ENCODE results near the gene ACOT9.
"Not testable (repeated sequence)": the region's sequence is repeated elsewhere in the genome, so short reads cannot be mapped to it uniquely, and the experiment has no call there.

Gene ACOT9, protein sequence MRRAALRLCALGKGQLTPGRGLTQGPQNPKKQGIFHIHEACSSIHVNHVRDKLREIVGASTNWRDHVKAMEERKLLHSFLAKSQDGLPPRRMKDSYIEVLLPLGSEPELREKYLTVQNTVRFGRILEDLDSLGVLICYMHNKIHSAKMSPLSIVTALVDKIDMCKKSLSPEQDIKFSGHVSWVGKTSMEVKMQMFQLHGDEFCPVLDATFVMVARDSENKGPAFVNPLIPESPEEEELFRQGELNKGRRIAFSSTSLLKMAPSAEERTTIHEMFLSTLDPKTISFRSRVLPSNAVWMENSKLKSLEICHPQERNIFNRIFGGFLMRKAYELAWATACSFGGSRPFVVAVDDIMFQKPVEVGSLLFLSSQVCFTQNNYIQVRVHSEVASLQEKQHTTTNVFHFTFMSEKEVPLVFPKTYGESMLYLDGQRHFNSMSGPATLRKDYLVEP

DNA sequence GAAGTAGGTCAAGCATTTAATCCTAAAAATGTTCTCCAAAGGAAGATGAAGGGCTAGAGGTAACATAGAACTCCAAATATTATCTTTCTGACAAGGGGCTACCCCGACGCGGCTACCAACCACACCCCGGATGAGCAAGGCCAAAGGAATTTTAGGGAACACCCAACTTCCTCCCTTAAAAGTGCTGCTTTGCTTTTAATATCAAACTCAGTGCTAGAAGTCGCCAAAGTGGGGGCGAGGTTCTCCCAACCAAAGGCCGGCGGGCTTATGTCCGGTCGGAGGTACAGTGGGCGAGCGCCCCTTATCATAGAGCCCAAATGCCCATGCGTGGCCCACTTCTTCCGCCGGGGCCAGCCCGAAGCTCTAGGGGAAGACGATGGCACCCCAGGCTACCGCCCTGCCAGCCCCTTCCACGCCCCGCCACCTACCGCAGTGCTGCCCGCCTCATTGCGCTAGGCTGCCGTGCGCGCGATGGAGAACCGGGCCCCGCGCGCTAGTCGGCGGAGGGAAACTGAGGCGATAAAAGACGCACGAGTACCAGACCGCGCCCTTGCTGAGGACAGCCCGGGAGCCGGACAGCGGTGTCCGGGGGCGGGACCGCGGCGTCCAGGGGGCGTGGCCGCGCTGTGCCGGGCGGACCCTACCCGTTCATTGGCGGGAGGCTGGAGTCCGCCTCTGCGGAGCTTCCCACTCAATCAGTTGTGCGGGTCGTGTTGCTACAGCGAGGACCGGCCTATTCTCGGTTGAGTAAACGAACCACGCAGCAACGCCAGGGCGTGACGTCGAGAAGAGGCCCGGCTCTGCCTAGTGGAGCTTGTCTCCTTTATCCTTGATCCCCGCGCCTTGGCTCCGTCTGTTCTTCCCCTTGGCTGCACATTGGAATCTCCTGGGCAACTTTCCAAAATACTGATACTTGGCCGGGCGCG, at the start of gene ACOT9:
Gene ACOT9, minus strand, starts transcription at position 580 of the 926 bp plus-strand sequence. Its CDS starts 132 bp downstream, at position 448.
- DNase-seq (ENCODE audit: low read depth) = peak; percentile 47

DNA sequence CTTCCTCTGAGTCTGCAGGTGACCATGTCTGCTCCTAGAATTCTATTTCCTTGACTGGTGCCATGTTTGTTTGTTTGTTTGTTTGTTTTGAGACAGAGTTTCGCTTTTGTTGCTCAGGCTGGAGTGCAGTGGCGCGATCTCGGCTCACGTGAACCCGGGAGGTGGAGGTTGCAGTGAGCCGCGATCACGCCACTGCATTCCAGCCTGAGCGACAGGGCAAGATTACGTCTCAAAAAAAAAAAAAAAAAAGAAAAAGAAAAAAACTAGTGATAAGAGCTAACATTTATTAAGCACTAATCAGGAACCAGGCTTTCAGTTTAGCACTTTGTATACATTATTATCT, 47.0 kb upstream of the ACOT9 start:
- DNase-seq (ENCODE audit: low read depth) = no peak

DNA sequence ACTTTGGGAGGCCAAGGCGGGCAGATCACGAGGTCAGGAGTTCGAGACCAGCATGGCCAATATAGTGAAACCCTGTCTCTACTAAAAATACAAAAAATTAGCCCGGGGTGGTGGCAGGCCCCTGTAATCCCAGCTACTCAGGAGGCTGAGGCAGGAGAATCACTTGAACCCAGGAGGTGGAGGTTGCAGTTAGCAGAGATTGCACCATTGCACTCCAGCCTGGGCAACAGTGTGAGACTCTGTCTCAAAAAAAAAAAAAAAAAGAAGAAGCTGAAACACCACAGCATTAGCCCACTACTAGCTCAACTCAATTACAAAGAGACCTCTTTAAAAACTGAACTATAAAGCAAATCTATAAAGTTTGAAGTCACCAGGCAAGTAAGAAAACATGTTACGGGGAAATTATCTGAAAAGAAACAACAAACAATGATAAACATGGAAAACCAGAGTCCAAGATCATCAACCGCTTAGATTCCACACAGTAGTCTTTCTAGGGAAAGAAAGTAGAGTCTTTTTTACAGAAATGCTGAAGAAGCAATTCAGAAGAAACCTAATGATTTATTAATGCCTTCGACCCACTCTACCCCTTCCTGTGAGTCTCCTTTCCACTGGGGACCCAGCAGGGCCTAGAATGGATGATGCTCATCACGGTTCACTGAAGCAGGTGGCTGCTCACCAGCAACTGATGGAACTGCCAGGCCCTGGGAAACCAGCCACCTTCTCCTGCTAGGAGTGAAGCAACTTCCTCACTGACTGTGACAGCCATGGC, 46.5 kb upstream of the ACOT9 start:
- DNase-seq (ENCODE audit: low read depth) = no peak

DNA sequence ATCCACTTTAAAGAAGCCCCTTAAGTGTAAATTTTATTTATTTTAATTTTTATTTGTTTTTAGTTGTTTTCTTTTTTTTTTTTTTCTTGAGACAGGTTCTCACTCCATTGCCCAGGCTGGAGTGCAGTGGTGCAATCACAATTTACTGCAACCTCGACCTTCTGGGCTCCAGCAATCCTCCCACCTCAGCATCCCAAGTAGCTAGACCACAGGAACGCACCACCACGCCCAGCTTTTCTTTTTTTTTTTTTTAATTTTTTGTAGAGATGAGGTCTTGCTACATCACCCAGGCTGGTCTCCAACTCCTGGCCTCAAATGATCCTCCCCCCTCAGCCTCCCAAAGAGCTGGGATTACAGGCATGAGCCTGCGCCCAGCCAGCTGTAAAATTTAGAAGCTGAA, 45.9 kb upstream of the ACOT9 start:
- no peak for DNase-seq (ENCODE audit: low read depth)

DNA sequence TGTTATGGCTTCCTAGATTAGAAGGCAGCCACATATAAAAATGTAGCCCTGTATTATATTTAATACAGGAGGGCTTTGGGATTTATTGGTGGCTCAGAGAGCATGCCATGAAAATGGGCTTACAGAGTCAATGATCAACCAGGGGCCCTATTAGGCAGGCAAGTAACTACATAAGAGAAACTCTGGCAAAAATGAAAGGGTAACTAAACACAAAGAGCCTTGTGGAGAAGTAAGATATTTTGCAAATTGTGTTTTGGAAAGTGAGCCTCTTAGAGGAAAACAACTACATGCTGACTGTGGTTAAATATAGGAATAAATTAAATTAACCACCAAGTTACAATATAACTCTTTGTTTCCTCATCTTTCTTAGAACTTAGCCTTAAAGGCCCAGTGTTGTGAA, 45.4 kb upstream of the ACOT9 start:
- DNase-seq (ENCODE audit: low read depth) = no peak

DNA sequence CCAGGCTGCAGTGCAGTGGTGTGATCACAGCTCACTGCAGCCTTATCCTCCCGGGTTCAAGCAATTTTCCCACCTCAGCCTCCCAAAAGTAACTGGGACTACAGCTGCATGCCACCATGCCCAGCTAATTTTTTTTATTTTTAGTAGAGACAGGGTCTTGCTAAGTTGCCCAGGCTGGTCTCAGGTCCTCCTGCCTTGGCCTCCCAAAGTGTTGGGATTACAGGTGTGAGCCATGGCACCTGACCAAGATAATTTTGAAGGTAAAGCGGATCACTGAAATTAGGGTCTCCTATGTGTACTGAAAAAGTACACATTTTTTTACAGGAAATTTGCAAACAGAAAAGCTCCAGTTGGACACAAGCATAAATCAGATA, 44.7 kb upstream of the ACOT9 start:
- DNase-seq (ENCODE audit: low read depth) = no peak

DNA sequence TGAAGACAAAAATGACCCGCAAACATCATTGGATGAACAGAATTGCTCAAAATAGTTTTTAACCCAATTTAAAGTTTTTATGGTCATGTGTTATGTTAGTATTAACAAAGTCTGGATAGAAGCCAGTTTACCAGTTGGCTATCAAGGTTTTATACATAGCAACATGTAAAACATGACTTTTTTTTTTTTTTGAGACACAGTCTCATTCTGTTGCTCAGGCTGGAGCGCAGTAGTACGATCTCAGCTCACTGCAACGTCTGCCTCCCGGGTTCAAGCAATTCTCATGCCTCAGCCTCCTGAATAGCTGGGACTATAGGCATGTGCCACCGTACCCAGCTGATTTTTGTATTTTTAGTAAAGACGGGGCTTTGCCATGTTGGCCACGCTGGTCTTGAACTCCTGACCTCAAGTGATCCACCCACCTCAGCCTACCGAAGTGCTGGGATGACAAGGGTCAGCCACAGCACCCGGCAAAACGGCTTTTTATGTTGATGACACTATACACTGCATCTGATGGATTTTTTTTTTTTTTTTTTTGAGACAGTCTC, 43.3 kb upstream of the ACOT9 start:
- DNase-seq (ENCODE audit: low read depth) = no peak

DNA sequence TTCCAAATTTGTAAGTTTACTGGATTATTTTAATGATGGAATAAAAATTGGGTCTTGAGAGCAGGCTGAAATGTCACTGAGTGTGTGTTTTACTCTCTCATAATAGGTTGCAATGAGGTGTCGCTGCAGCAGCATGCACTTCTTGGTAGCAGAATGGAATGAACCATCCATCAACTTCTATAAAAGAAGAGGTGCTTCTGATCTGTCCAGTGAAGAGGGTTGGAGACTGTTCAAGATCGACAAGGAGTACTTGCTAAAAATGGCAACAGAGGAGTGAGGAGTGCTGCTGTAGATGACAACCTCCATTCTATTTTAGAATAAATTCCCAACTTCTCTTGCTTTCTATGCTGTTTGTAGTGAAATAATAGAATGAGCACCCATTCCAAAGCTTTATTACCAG, 42.5 kb upstream of the ACOT9 start:
- no peak for DNase-seq (ENCODE audit: low read depth)

DNA sequence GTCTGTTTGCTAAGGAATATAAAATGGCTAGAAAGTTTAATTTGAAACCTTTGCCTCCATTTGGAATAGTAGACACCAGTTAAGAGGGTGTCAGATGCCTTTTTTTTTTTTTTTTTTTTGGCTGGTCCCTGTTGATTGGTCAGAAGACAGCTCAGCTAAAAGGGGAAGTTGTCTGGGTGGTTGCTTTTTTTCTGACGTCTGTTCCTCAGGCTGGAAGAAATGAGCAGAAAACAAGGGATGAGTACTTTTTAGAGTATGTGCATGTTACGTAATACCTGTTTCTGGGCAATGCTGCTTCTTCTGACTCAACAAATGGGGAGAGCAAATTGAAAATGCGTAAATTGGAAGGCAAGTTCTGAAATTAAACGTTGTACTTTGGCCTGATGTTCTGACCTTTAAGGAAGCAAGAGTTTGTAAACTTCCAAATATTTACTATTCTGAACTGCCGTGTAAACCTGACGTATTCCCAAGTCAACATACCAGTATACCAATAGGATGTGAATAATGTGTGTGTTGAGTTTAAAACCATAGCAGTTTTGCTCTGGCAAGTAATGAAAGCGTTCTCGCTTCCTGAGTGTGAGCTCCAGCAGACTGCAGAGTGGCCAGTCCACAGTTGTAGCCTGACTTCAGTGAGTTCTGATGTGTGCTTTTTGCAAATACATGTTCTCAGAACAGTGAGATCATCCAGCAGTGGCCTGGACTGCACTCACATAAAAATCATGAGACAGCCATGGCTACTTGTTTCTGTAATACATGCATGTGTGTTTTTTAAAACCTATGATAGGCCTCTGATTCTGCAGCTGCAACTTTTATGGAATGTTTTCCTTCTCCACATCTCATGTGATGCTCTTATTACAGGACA, 41.6 kb upstream of the ACOT9 start:
- no peak for DNase-seq (ENCODE audit: low read depth)

DNA sequence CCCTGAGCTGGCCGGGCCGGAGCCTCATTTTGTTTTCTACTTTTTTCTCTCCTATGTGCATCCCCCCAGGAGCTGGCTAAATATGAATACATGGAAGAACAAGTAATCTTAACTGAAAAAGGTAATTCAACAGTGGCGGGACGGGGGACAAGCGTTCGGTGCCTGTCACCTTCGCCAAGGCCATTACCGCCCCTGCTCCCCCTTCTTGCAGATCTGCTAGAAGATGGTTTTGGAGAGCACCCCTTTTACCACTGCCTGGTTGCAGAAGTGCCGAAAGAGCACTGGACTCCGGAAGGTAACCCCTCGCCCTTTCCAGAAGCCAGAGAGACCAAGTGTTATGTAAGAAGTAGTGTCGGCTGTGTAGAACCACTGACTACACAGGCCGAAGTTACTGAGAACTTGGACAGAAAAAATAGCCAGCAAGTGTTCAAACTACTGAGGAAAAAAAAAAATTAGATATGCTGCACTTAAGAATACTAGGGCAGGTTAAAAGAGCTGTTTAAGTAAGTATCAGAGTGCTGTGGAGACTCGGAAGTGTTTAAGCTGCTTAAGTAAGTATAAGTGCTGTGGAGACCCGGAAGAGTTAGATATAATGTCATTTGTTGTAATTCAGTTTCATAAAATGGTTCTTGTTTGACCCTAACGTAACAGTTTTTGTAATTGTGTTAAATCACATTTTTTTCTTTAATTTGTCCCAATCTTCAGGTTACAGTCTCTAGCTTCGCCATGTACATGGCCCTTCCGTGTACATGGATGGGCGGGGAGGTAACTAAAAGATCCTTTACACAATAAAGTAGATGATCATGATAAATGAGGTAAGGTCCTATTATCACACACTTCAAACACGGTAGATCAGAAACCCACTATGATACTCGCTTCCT, 40.8 kb upstream of the ACOT9 start:
- DNase-seq (ENCODE audit: low read depth) = no peak

DNA sequence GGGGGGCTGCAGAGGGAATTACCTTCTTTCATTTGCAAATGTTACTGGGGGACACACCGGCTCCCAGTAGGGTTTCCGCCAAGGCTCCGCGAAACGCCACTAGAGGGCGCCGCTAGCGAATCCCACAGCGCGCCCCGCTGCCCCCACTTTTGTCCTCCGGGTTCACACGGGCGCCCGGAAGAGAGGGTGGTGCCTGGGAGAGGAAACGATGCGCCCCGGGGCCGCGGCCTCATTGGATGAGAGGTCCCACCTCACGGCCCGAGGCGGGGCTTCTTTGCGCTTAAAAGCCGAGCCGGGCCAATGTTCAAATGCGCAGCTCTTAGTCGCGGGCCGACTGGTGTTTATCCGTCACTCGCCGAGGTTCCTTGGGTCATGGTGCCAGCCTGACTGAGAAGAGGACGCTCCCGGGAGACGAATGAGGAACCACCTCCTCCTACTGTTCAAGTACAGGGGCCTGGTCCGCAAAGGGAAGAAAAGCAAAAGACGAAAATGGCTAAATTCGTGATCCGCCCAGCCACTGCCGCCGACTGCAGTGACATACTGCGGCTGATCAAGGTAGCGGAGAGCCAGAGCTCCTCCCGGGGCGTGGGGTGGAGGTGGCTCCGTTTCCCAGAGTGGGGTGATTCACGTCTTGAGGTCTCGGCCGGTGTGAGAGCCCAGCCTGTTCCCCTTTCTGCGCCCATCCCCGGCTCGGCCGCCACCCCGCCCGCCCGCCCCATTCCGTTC, 40.0 kb upstream of the ACOT9 start, which contains the start of gene SAT1:
Gene SAT1, plus strand, starts transcription at position 311 of the 726 bp plus-strand sequence. Its CDS starts 179 bp downstream, at position 490.
- DNase-seq (ENCODE audit: low read depth) = peak; percentile 84

DNA sequence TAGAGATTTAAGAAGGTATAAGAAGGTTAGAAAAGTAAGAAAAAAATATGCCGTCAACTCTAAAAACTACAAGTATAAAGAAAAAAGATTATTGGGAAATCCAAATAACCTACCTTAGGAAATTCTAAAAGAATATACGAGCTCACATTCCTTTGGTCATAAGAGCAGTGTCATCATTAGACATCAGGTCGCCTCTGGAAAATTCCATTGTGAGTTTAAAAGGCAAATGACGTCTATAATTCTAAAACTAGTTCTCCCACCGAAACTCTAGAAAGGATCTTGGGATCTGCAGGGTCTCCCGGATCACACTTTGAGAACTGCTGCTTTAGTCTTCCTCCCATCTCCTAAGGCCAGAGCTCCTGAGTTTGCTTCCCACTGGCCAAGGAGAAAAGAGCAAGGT, 39.4 kb upstream of the ACOT9 start:
- no peak for DNase-seq (ENCODE audit: low read depth)

DNA sequence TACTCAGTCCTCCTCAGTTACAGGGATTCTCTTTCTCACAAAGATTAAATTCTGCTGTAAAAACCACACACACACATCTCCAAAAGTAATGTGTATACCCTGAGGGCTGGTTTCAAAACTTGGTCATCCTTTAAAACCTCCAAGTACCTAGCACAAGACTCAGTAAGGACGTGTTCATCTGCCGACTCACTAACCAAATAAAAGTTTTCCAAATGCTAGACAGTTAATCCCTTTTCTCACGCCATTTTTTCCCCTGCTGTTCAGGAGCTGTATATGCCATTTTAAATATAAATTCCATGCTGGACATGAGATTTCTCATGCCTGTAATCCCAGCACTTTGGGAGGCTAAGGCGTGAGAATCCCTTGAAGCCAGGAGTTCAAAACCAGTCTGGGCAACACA, 35.9 kb upstream of the ACOT9 start:
- no peak for DNase-seq (ENCODE audit: low read depth)

DNA sequence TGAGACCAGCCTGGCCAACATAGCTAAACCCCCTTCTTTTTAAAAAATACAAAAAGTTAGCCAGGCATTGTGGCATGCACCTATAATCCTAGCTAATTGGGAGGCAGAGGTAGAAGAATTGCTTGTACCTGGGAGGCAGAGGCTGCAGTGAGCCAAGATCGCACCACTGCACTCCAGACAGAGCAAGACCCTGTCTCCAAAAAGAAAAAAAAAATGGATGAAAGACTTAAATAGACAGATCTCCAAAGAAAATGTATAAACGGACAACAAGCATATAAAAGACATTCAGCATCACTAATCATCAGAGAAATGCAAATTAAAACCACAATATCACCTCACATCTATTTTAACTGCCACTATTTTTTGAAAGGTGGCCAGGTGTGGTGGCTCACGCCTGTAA, 33.3 kb upstream of the ACOT9 start:
- no peak for DNase-seq (ENCODE audit: low read depth)

DNA sequence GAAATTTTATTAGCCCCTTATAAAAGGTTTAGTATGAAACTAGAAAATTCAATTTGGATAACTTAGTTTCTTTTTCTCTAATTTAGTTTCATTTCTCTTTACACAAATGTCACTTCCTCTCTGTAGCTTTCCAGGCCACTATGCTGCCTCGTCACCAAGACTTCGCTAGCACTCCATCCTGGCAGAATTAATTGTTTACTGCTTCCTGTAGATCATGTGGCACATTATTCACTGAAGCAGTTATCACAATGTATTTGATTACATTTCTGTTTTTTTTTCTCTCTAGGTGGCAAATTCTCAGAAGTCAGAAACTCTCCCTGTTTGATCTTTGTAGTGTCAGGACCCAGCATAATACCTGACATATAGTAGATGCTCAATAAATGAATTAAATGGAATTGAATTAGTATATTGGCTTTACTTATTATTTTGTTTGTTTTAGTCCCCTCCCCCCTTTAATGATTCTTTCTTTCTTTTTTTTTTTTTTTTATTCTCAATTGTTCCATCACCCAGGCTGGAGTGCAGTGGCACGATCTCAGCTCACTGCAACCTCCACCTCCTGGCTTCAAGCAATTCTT, 30.6 kb upstream of the ACOT9 start:
- DNase-seq (ENCODE audit: low read depth) = no peak

DNA sequence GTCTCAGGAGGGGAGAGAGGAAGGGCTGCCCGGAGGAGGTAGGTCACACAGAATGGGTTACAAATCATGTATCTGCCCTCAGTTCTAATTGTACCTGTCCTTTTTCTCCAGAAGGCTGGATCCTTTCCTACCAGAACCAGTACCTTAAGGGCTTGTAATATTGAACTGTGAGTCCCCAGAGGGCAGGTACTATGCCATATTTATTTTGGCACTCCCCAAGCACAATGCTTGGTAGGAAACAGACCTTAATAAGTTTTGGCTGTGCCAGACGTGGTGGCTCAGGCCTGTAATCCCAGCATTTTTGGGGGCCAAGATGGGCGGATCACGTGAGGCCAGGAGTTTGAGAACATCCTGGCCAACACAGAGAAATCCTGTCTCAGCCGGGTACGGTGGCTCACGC, 28.0 kb upstream of the ACOT9 start:
- DNase-seq (ENCODE audit: low read depth) = not testable (repeated sequence)

DNA sequence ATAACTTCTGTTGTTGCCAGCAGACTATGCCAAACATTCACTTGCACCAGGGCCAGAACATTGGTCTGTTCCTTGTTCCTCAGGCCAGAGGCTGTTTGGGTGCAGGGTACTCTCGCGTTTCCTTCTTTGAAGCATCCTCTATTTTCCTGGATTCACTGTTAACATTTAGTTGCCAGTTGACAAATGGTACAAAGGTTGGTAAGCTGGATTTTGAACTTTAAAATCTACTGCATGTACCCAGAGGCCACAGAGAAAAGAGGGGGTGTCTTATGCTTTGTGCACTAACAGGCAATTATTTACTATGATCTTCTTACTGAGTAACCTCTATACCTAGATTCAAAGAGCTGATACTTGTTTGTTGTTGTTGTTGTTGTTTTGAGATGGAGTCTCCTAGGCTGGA, 27.1 kb upstream of the ACOT9 start:
- DNase-seq (ENCODE audit: low read depth) = no peak

DNA sequence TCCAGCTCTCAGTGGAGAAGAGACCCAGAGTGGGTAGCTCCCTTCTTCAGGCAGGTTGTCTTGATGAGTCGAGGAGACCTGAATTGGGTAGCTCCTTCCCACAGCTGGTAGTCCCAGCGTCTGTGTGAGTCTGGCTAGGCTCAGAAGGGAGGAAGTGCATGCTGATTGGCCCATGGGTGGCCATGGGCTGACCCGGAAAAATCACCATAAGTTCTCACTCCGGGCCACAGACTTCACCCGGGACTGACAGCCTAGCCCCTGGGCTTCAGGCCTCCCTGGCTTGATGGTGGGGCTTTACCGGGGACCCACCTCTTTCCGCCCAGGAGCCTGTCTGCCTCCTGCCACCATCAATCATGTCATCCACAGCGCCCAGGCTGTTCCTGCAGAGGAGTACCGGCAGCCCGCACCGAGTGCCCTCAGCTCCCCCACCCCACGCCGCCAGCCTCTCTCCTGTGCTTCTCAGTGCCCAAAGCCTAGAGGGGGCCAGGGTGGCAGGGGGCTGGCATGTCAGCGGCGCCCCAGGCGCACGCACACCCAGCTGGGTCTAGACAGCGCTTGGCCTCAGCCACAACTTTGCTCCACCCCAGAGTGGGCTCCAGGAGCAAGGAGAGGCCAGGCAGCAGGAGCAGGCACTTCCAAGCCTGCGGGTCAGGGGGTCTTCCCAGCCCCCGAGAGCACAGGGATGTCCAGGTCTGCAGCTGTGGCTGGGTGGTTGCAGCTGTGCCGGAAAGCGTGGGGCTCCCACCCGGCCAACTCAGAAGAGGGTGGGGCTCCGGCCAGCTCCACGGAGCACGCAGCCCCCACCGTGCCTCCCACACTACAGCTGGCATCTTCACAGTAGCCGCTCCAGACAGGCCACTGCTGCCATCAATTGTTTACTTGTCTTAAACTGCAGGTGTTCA, 23.8 kb upstream of the ACOT9 start:
- no peak for DNase-seq (ENCODE audit: low read depth)

All from activated gamma-delta T cell treated with anti-CD3 and anti-CD28 coated beads, Interleukin-2, amount 50 U/mL, for 16 hours (primary cell).